Kidney (tissue), 14 donors: ENCODE data around the gene DCTD. TPM values are rescaled to one million over a fixed set of nuclear protein-coding genes. Genes with fewer than 3 reads are reported as not detected.

Source experiments
- DNase-seq, 5 donors: peaks; one replicate each; pipeline ENCODE4 v3.0.0-alpha.2; 2013 to 2020
- FAIRE-seq: peaks from 2 replicates; lab custom pipeline; 2012; peaks lifted over from hg19 to GRCh38; lab: Jason Lieb, UNC
- H3K27ac ChIP-seq, 2 donors: one replicate each; pipeline ENCODE4 v1.7.0; 2013; ENCODE audit warnings: low read depth in 2 of 2, low read length in 2 of 2, inconsistent platforms in 1 of 2
- H3K27me3 ChIP-seq: one replicate; pipeline ENCODE4 v1.7.1; 2013; ENCODE audit warnings: low read length, inconsistent platforms; ENCODE audit not compliant: control insufficient read depth, insufficient read depth
- H3K36me3 ChIP-seq, 3 donors: one replicate each; pipeline versions ENCODE4 v1.7.0 to v1.7.1; 2013; ENCODE audit warnings: low read length in 3 of 3, control low read depth in 1 of 3, inconsistent platforms in 1 of 3; ENCODE audit not compliant: insufficient read depth in 3 of 3, control insufficient read depth in 2 of 3
- H3K4me1 ChIP-seq, 3 donors: one replicate each; pipeline versions ENCODE4 v1.7.0 to v1.7.1; 2013; ENCODE audit warnings: low read length in 3 of 3, inconsistent platforms in 1 of 3, low read depth in 1 of 3; ENCODE audit not compliant: control insufficient read depth in 2 of 3, insufficient read depth in 2 of 3
- H3K4me3 ChIP-seq, 3 donors: one replicate each; pipeline versions ENCODE4 v1.7.0 to v1.8.1; 2013; ENCODE audit warnings: low read length in 3 of 3, control low read depth in 1 of 3, inconsistent platforms in 1 of 3
- H3K9ac ChIP-seq, 3 donors: one replicate each; pipeline versions ENCODE4 v1.7.0 to v1.7.1; 2013; ENCODE audit warnings: low read length in 3 of 3, control low read depth in 1 of 3, inconsistent platforms in 1 of 3
- H3K9me3 ChIP-seq, 3 donors: one replicate each; pipeline versions ENCODE4 v1.7.0 to v1.7.1; 2013; ENCODE audit warnings: low read length in 3 of 3, control low read depth in 1 of 3, inconsistent platforms in 1 of 3; ENCODE audit not compliant: control insufficient read depth in 2 of 3, insufficient read depth in 1 of 3
- CTCF ChIP-seq: IDR thresholded peaks from 3 replicates; pipeline ENCODE4 v1.5.1; 2012; ENCODE audit warnings: mild to moderate bottlenecking, moderate library complexity, borderline replicate concordance; ENCODE audit not compliant: insufficient read depth; ENCODE audit errors: extremely low read depth
- intact Hi-C: fragments of 100-400 bp; cut with DNase I; formaldehyde crosslinking; loops from one replicate; pipeline ENCODE4 v1.11.1; 2022
- polyA plus RNA-seq: library from polyadenylated mRNA; stranded (reverse); fragments of 350-450 nt; fragmentation: Illumina TruSeq; extraction: RNeasy Lipid Tissue Mini Kit (QIAGEN cat#74804); gene quantifications from one replicate; pipeline ENCODE4 v1.2.3, GENCODE V29; 2014; ENCODE audit warnings: low read depth, low replicate concordance; ENCODE audit not compliant: insufficient read depth
- total RNA-seq: library from RNA; stranded (reverse); fragmentation: NEBNext Ultra II Directional; extraction: Animal tissue kit (Norgen Biotek cat#: 25700); gene quantifications from one replicate; pipeline ENCODE4 v1.2.1, GENCODE V29; 2021
- donor health status: control.
- donor health status: control.
- donor health status: control.
- donor health status: control.
- donor health status: control.
- donor health status: DM: yes; HTN: yes; CAD: no.
- donor health status: Normal renal cell carcinoma (clear cell type).

The DCTD gene
- total and polyA plus RNA-seq, 2 donors from 2014 or later: 54.9 to 99.6 TPM

DNA sequence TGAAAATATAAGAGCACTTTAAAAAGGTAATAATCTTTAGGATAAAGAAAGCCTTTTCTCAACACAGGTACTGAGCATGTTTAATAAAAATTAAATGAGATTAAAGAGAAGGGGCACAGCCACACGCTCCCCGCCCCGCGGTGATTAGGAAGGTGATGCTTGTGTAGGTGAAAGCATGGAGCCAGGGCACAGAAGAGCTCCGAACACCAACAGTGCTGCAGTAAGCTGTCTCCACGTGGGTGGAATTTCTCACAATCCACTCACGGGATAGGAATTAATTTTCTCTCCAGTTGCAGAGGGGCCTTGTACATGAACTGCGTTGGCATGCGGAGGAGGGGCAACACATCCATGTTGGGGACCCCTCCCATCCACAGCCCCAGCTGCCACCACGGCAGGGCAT lies 27.0 kb downstream of the DCTD start:
- H3K27me3 ChIP-seq: no peaks in the 10 kb centered on the region
- H3K9ac ChIP-seq: no peak overlapping the region
- H3K27ac ChIP-seq: no peak overlapping the region
- H3K4me1 ChIP-seq: peaks cover 0 to 12% (median 3%) of the 10 kb centered on the region in 3 donors
- H3K9me3 ChIP-seq: no peaks in the 10 kb centered on the region
- H3K4me3 ChIP-seq: no peak overlapping the region
- peaks cover 0 to 22% (median 22%) of the 10 kb centered on the region in 3 donors for H3K36me3 ChIP-seq
- DNase-seq (no peak), FAIRE-seq (no peak)
- no peak for TF ChIP-seq CTCF
- intact Hi-C loops: no loop called here

GRCh38 chr4:182888891-182889290 lies 28.3 kb downstream of the DCTD start:
- no peak for TF ChIP-seq CTCF
- H3K36me3 ChIP-seq: peaks cover 0 to 16% (median 15%) of the 10 kb centered on the region in 3 donors

GRCh38 chr4:182886768-182887167 lies 30.4 kb downstream of the DCTD start:
- Histone ChIP-seq H3K9ac (no peak overlapping the region), H3K9me3 (peaks cover 0 to 4% (median 0%) of the 10 kb centered on the region in 3 donors), H3K27me3 (no peaks in the 10 kb centered on the region), H3K36me3 (peaks cover 0 to 11% (median 9%) of the 10 kb centered on the region in 3 donors), H3K27ac (no peak overlapping the region), H3K4me3 (no peak overlapping the region), H3K4me1 (peaks cover 0 to 12% (median 0%) of the 10 kb centered on the region in 3 donors)
- FAIRE-seq: no peak
- TF ChIP-seq CTCF: no peak
- DNase-seq: peak in 1 of 5 donors; percentile 28
- intact Hi-C loops: no loop called here

More at GRCh38 chr4:182888891-182889290, 28.3 kb downstream of the DCTD start:
- Histone ChIP-seq H3K9ac (no peak overlapping the region), H3K27me3 (no peaks in the 10 kb centered on the region), H3K4me1 (peaks cover 0 to 12% (median 0%) of the 10 kb centered on the region in 3 donors), H3K27ac (no peak overlapping the region), H3K4me3 (no peak overlapping the region), H3K9me3 (peaks cover 0 to 4% (median 0%) of the 10 kb centered on the region in 3 donors)
- intact Hi-C loops: no loop called here
- DNase-seq: no peak
- no peak for FAIRE-seq

- peaks cover 0 to 4% (median 0%) of the 10 kb centered on the region in 3 donors for H3K9me3 ChIP-seq
- peaks cover 0 to 11% (median 9%) of the 10 kb centered on the region in 3 donors for H3K36me3 ChIP-seq
- DNase-seq: no peak
Measured at GRCh38 chr4:182886205-182886604, 31.0 kb downstream of the DCTD start.

More at GRCh38 chr4:182886205-182886604, 31.0 kb downstream of the DCTD start:
- Histone ChIP-seq H3K4me3 (no peak overlapping the region), H3K4me1 (peaks cover 0 to 12% (median 0%) of the 10 kb centered on the region in 3 donors), H3K27me3 (no peaks in the 10 kb centered on the region), H3K9ac (no peak overlapping the region), H3K27ac (no peak overlapping the region)
- no peak for TF ChIP-seq CTCF
- intact Hi-C loops: no loop called here
- no peak for FAIRE-seq
